Body of pancreas (tissue), 4 donors: ENCODE results near the gene AUTS2.

Experiments
- CTCF ChIP-seq, 7 experiments: fragments of 450-650 bp in 4 of 7; fragments of 200-600 bp in 3 of 7; sonication (generic) in 3 of 7; IDR thresholded peaks; one replicate each; pipeline ENCODE4 v1.5.1; 2016 to 2019; ENCODE audit warnings: antibody characterized with exemption in 7 of 7
- POLR2A ChIP-seq, 3 donors: fragments of 450-650 bp; IDR thresholded peaks; one replicate each; pipeline ENCODE4 v1.6.1; 2016; ENCODE audit warnings: antibody characterized with exemption in 3 of 3, mild to moderate bottlenecking in 2 of 3

GRCh38 chr7:69927461-69927860 is 329.2 kb downstream of the AUTS2 start:
- TF ChIP-seq CTCF (IDR thresholded peaks at IDR 0.05) (no peak), POLR2A (IDR thresholded peaks at IDR 0.05) (no peak)
